ENCODE results near the gene HSD3B7. TPM values are rescaled to one million over a fixed set of nuclear protein-coding genes. Genes with fewer than 3 reads are reported as not detected.

HSD3B7 gene
- total and polyA plus RNA-seq, 2 of the 4 experiments (the other 2 are of a cell fraction) = 8.5 to 11.3 TPM

DNA sequence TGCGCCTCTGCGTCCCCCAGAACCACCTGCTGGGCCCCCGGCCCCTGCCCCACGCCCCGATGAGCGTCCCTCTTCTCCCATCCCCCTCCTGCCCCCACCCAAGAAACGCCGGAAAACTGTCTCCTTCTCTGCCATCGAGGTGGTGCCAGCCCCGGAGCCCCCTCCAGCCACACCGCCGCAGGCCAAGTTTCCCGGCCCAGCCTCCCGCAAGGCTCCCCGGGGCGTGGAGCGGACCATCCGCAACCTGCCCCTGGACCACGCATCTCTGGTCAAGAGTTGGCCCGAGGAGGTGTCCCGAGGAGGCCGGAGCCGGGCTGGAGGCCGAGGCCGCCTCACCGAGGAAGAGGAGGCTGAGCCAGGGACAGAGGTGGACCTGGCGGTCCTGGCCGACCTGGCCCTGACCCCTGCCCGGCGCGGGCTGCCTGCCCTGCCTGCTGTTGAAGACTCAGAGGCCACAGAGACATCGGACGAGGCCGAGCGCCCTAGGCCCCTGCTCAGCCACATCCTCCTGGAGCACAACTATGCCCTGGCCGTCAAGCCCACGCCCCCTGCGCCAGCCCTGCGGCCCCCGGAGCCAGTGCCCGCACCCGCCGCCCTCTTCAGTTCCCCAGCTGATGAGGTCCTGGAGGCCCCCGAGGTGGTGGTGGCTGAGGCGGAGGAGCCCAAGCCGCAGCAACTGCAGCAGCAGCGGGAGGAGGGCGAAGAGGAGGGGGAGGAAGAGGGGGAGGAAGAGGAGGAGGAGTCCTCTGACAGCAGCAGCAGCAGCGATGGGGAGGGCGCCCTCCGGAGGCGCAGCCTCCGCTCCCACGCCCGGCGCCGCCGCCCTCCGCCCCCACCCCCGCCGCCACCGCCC, 5.6 kb upstream of the HSD3B7 start:
- H3K9me3 ChIP-seq (ENCODE audit: control insufficient read depth, insufficient read depth, low read length) = no peaks in the 10 kb centered on the region
- DNase-seq = no peak
- dilution Hi-C loops (cut with HindIII; ENCODE audit: low sequenced_read_pairs, unreplicated experiment) (no loop called here), in situ Hi-C loops (cut with MboI; ENCODE audit: low sequenced_read_pairs) (loop anchor here (10.0 to 25.0 kb wide), 3 partner anchors 105 to 885 kb away; partner anchors contain the start of gene PRSS53), intact Hi-C loops (cut with micrococcal nuclease) (no loop called here)
- H4K20me1 ChIP-seq (ENCODE audit: insufficient read depth, low read length) = no peaks in the 10 kb centered on the region; the same call in 1 of the 2 replicates
- H3K9ac ChIP-seq (ENCODE audit: low read depth, low read length) = no peak overlapping the region
- H2AFZ ChIP-seq (replicated peaks; ENCODE audit: low read length, poor library complexity) = no peak overlapping the region
- no peak overlapping the region for H2AK5ac ChIP-seq (ENCODE audit: low read depth, low read length)
- no peaks in the 10 kb centered on the region for H3K27me3 ChIP-seq (ENCODE audit: control insufficient read depth, insufficient read depth, low read length)
- no peak overlapping the region for H3K4me3 ChIP-seq (ENCODE audit: insufficient read depth, low read depth, low read length)
- H2BK120ac ChIP-seq (ENCODE audit: low read depth, low read length) = no peak overlapping the region
- H3K4me2 ChIP-seq (ENCODE audit: low read depth, low read length) = no peak overlapping the region
- H4K8ac ChIP-seq (ENCODE audit: low read depth in 2 of 2, low read length in 2 of 2) = no peak overlapping the region
- no TSS peak for BruUV-seq (replicated peaks)
- no peak overlapping the region for H3K14ac ChIP-seq (replicated peaks; ENCODE audit: low read depth, low read length)
- H2BK15ac ChIP-seq (ENCODE audit: low read depth, low read length) = no peak overlapping the region
- no peak overlapping the region for H2BK5ac ChIP-seq (ENCODE audit: low read depth, low read length, poor library complexity, severe bottlenecking)
- no peaks in the 10 kb centered on the region for H3K9me1 ChIP-seq (ENCODE audit: insufficient read depth, low read length)
- H3K27ac ChIP-seq (ENCODE audit: insufficient read depth, low read length) = no peak overlapping the region
- 95% methylated on average over 43 of the region's 62 CpGs; no CpG with 5 or more reads in 1 of the 2 experiments for WGBS, 2 experiments (ENCODE audit: extremely low coverage in 2 of 2, insufficient read length in 1 of 2)
- peaks cover 8 to 12% of the 10 kb centered on the region in 2 experiments; a peak in 3 of 4 replicates for H3K79me1 ChIP-seq (ENCODE audit: low read depth in 1 of 2, low read length in 2 of 2)
- H3K56ac ChIP-seq (ENCODE audit: extremely low read depth, insufficient read depth, low read length) = no peak overlapping the region
- H2AK9ac ChIP-seq (replicated peaks; ENCODE audit: low read depth, low read length, poor library complexity) = peak overlapping the region; percentile 42
- no peak overlapping the region for H3K4ac ChIP-seq (ENCODE audit: low read depth, low read length)
- no peak overlapping the region for H3K18ac ChIP-seq (ENCODE audit: low read depth, low read length)
- H3K4me1 ChIP-seq (ENCODE audit: control insufficient read depth, insufficient read depth, low read length) = no peaks in the 10 kb centered on the region
- ATAC-seq (ENCODE audit: low read depth) = no peak
- no peak overlapping the region for H3K23ac ChIP-seq (ENCODE audit: low read depth, low read length)
- H3K36me3 ChIP-seq (ENCODE audit: control insufficient read depth, insufficient read depth, low read length) = peaks cover 66% of the 10 kb centered on the region
- no peak overlapping the region for H4K5ac ChIP-seq (ENCODE audit: low read depth, low read length)
- H4K91ac ChIP-seq (ENCODE audit: insufficient read depth, low read depth, low read length) = no peak overlapping the region
- H2BK20ac ChIP-seq (ENCODE audit: low read depth, low read length) = no peak overlapping the region
- ChIA-PET CTCF (no interaction called here), POLR2A (ENCODE audit: unreplicated experiment) (no interaction called here)
- no peak for TF ChIP-seq CEBPB (IDR thresholded peaks at IDR 0.05; ENCODE audit: low read depth, low read length)
- TF ChIP-seq NFE2L2 (IDR thresholded peaks at IDR 0.05; ENCODE audit: low read depth, low read length) = no peak
- TF ChIP-seq RCOR1 (IDR thresholded peaks at IDR 0.05; ENCODE audit: insufficient replicate concordance, low read length) = no peak
- no peak for TF ChIP-seq POLR2A (IDR thresholded peaks at IDR 0.05; ENCODE audit: low read depth, low read length)
- TF ChIP-seq, protein P1, sequence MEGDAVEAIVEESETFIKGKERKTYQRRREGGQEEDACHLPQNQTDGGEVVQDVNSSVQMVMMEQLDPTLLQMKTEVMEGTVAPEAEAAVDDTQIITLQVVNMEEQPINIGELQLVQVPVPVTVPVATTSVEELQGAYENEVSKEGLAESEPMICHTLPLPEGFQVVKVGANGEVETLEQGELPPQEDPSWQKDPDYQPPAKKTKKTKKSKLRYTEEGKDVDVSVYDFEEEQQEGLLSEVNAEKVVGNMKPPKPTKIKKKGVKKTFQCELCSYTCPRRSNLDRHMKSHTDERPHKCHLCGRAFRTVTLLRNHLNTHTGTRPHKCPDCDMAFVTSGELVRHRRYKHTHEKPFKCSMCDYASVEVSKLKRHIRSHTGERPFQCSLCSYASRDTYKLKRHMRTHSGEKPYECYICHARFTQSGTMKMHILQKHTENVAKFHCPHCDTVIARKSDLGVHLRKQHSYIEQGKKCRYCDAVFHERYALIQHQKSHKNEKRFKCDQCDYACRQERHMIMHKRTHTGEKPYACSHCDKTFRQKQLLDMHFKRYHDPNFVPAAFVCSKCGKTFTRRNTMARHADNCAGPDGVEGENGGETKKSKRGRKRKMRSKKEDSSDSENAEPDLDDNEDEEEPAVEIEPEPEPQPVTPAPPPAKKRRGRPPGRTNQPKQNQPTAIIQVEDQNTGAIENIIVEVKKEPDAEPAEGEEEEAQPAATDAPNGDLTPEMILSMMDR (conservative IDR thresholded peaks at IDR 0.05; ENCODE audit: low read depth, low read length) = no peak
- TF ChIP-seq, protein P2, sequence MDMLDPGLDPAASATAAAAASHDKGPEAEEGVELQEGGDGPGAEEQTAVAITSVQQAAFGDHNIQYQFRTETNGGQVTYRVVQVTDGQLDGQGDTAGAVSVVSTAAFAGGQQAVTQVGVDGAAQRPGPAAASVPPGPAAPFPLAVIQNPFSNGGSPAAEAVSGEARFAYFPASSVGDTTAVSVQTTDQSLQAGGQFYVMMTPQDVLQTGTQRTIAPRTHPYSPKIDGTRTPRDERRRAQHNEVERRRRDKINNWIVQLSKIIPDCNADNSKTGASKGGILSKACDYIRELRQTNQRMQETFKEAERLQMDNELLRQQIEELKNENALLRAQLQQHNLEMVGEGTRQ (IDR thresholded peaks at IDR 0.05; ENCODE audit: low read depth, low read length) = no peak
- no peak for TF ChIP-seq BHLHE40 (IDR thresholded peaks at IDR 0.05; ENCODE audit: low read depth, low read length)
- no peak for TF ChIP-seq FOS (IDR thresholded peaks at IDR 0.05; ENCODE audit: low read depth, low read length)
- no peak for TF ChIP-seq RFX5 (IDR thresholded peaks at IDR 0.05; ENCODE audit: low read depth, low read length)
- TF ChIP-seq MAZ (IDR thresholded peaks at IDR 0.05; ENCODE audit: borderline replicate concordance, low read depth, low read length) = no peak
- no peak for TF ChIP-seq RAD21 (IDR thresholded peaks at IDR 0.05; ENCODE audit: low read length)
- TF ChIP-seq MXI1 (IDR thresholded peaks at IDR 0.05; ENCODE audit: borderline replicate concordance, low read depth, low read length) = no peak
- TF ChIP-seq MAFK (IDR thresholded peaks at IDR 0.05; ENCODE audit: low read depth, low read length) = no peak
- TF ChIP-seq, protein P3, sequence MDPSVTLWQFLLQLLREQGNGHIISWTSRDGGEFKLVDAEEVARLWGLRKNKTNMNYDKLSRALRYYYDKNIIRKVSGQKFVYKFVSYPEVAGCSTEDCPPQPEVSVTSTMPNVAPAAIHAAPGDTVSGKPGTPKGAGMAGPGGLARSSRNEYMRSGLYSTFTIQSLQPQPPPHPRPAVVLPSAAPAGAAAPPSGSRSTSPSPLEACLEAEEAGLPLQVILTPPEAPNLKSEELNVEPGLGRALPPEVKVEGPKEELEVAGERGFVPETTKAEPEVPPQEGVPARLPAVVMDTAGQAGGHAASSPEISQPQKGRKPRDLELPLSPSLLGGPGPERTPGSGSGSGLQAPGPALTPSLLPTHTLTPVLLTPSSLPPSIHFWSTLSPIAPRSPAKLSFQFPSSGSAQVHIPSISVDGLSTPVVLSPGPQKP (IDR thresholded peaks at IDR 0.05; ENCODE audit: borderline replicate concordance, low read depth, low read length) = no peak
- TF ChIP-seq CHD1 (IDR thresholded peaks at IDR 0.05; ENCODE audit: low read depth, low read length) = no peak
